ENCODE data around the gene FAM170B. TPM values are rescaled to one million over a fixed set of nuclear protein-coding genes. Genes with fewer than 3 reads are reported as not detected.

The FAM170B gene
- total RNA-seq, 4 donors from 2014 or later, result not detected

- Histone ChIP-seq H3K27me3 (no peaks in the 10 kb centered on the region), H3K27ac (replicated peaks in 1 of 4) (no peak overlapping the region), H3K9me3 (no peaks in the 10 kb centered on the region), H3K36me3 (peaks cover 0 to 19% (median 7%) of the 10 kb centered on the region in 4 donors), H3K4me3 (no peak overlapping the region), H3K4me1 (peaks cover 0 to 10% (median 6%) of the 10 kb centered on the region in 4 donors)
- TF ChIP-seq POLR2A (IDR thresholded peaks at IDR 0.05; ENCODE audit: low read depth), result no peak
- no peak for TF ChIP-seq EP300 (IDR thresholded peaks at IDR 0.05)
- TF ChIP-seq, protein P1, sequence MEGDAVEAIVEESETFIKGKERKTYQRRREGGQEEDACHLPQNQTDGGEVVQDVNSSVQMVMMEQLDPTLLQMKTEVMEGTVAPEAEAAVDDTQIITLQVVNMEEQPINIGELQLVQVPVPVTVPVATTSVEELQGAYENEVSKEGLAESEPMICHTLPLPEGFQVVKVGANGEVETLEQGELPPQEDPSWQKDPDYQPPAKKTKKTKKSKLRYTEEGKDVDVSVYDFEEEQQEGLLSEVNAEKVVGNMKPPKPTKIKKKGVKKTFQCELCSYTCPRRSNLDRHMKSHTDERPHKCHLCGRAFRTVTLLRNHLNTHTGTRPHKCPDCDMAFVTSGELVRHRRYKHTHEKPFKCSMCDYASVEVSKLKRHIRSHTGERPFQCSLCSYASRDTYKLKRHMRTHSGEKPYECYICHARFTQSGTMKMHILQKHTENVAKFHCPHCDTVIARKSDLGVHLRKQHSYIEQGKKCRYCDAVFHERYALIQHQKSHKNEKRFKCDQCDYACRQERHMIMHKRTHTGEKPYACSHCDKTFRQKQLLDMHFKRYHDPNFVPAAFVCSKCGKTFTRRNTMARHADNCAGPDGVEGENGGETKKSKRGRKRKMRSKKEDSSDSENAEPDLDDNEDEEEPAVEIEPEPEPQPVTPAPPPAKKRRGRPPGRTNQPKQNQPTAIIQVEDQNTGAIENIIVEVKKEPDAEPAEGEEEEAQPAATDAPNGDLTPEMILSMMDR (IDR thresholded peaks at IDR 0.05), result no peak
- TF ChIP-seq POLR2AphosphoS5 (IDR thresholded peaks at IDR 0.05), result no peak
- intact Hi-C loops (cut with DNase I), result loop anchor here (10.0 kb wide), 1 partner anchor 182 kb away; no protein-coding TSS in a partner anchor
- no peak for DNase-seq (ENCODE audit: extremely low spot score)
- WGBS, result 86% methylated on average over 14 of the region's 14 CpGs
These were observed 32.9 kb upstream of the FAM170B start for GRCh38 chr10:49166484-49167400.

- TF ChIP-seq POLR2AphosphoS5 (IDR thresholded peaks at IDR 0.05) (no peak), POLR2A (IDR thresholded peaks at IDR 0.05; ENCODE audit: low read depth) (no peak), EP300 (IDR thresholded peaks at IDR 0.05) (no peak)
- TF ChIP-seq, protein P1 (IDR thresholded peaks at IDR 0.05), result no peak
- H3K27ac ChIP-seq (replicated peaks in 1 of 4), result no peak overlapping the region
- peaks cover 0 to 20% (median 7%) of the 10 kb centered on the region in 4 donors for H3K36me3 ChIP-seq
- H3K27me3 ChIP-seq, result no peaks in the 10 kb centered on the region
- no peaks in the 10 kb centered on the region for H3K9me3 ChIP-seq
- peaks cover 0 to 10% (median 6%) of the 10 kb centered on the region in 4 donors for H3K4me1 ChIP-seq
- intact Hi-C loops (cut with DNase I), result loop anchor here (10.0 kb wide), 1 partner anchor 181 kb away; no protein-coding TSS in a partner anchor
- 77% methylated on average over 14 of the region's 14 CpGs for WGBS
- DNase-seq (ENCODE audit: extremely low spot score), result no peak
- no peak overlapping the region for H3K4me3 ChIP-seq
These were observed 32.1 kb upstream of the FAM170B start for GRCh38 chr10:49165821-49166483.

- H3K27ac ChIP-seq (replicated peaks in 1 of 4), result no peak overlapping the region
- H3K27me3 ChIP-seq, result no peaks in the 10 kb centered on the region
- TF ChIP-seq POLR2AphosphoS5 (IDR thresholded peaks at IDR 0.05) (no peak), POLR2A (IDR thresholded peaks at IDR 0.05; ENCODE audit: low read depth) (no peak), EP300 (IDR thresholded peaks at IDR 0.05) (no peak)
- TF ChIP-seq, protein P1 (IDR thresholded peaks at IDR 0.05), result no peak
- H3K36me3 ChIP-seq, result peaks cover 0 to 27% (median 9%) of the 10 kb centered on the region in 4 donors
- DNase-seq (ENCODE audit: extremely low spot score), result no peak
- H3K4me3 ChIP-seq, result no peak overlapping the region
- peaks cover 0 to 9% (median 3%) of the 10 kb centered on the region in 4 donors for H3K4me1 ChIP-seq
- no peaks in the 10 kb centered on the region for H3K9me3 ChIP-seq
- intact Hi-C loops (cut with DNase I), result loop anchor here (10.0 kb wide), 1 partner anchor 180 kb away; no protein-coding TSS in a partner anchor
- 82% methylated on average over 4 of the region's 7 CpGs for WGBS
These were observed 31.4 kb upstream of the FAM170B start for GRCh38 chr10:49165259-49165658.

DNA sequence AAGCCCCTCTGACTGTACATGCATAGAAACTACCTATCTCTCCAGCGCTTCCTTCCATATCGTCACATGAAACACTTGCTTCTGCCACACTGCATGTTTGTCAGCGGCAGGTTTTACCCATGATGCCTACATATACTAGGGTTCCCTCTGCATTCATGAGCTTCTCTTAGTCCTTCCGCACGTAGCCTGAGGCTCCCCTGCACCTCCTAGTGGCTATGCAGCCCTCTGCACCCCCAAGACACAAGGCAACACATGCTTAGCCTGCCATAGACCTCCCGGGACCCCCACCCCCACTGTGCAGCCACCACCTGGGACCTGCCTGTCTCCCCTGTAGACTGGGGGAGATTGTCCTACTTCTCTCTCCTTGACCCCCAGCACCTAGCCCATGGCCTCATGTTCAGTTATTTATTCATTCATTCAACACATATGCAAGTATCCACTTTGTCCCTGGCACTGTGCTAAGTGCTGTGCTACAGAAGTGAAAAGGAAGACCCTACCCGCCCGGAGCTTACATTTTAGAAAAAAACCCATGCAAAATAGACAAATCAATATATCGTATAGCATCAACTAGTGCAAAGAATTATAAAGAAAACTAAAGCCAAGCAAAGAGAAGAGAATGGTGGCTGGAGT lies 30.9 kb upstream of the FAM170B start:
- DNase-seq (ENCODE audit: extremely low spot score), result no peak
- no peaks in the 10 kb centered on the region for H3K27me3 ChIP-seq
- no peak overlapping the region for H3K27ac ChIP-seq (replicated peaks in 1 of 4)
- peaks cover 0 to 27% (median 9%) of the 10 kb centered on the region in 4 donors for H3K36me3 ChIP-seq
- no peaks in the 10 kb centered on the region for H3K9me3 ChIP-seq
- intact Hi-C loops (cut with DNase I), result loop anchor here (10.0 kb wide), 1 partner anchor 180 kb away; no protein-coding TSS in a partner anchor
- no peak overlapping the region for H3K4me3 ChIP-seq
- TF ChIP-seq POLR2A (IDR thresholded peaks at IDR 0.05; ENCODE audit: low read depth) (no peak), EP300 (IDR thresholded peaks at IDR 0.05) (no peak), POLR2AphosphoS5 (IDR thresholded peaks at IDR 0.05) (no peak)
- TF ChIP-seq, protein P1 (IDR thresholded peaks at IDR 0.05), result peak; percentile 35 to 60 (median 38)
- peaks cover 0 to 9% (median 3%) of the 10 kb centered on the region in 4 donors for H3K4me1 ChIP-seq
- 60% methylated on average over 9 of the region's 9 CpGs for WGBS

Measured in esophagus muscularis mucosa (tissue), 4 donors.